ENCODE data around the gene TMEM121.

TMEM121 gene

GRCh38 chr14:105525861-105526775, at the start of gene TMEM121:
Gene TMEM121 (plus strand): TSS chr14:105526583. CDS start chr14:105528835, 2,252 bp downstream.
- peak; percentile 11 for DNase-seq

- DNase-seq = no peak
Observed at GRCh38 chr14:105476831-105477659, 49.3 kb upstream of the TMEM121 start.

DNA sequence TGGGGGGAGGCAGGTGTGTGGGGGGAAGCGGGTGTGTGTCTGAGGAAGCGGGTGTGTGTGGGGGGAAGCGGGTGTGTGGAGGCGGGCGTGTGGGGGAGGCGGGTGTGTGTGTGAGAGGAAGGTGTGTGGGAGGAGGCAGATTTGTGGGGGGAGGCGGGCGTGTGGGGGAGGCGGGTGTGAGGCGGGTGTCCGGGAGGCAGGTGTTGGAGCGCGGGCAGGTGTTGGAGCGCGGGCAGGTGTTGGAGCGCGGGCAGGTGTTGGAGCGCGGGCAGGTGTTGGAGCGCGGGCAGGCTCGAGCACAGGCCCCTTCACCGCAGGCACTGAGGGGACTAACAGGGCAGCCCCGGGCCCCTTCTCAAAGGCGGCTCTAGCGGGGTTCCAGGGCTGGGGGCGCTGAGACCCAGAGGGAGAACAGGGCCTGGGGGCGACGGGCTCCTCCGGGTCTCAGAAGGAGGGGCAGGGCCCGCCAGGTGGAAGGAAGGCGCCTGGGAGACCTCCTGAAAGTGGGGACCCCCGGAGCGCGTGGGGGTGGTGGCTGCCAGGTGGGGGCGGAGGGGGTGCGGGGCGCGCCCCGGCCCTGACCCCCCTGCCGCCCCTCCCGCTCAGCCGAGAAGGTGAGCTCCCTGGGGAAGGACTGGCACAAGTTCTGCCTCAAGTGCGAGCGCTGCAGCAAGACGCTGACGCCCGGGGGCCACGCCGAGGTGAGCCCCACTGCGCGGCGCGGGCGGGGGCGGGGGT, 48.6 kb upstream of the TMEM121 start:
- DNase-seq = no peak

DNA sequence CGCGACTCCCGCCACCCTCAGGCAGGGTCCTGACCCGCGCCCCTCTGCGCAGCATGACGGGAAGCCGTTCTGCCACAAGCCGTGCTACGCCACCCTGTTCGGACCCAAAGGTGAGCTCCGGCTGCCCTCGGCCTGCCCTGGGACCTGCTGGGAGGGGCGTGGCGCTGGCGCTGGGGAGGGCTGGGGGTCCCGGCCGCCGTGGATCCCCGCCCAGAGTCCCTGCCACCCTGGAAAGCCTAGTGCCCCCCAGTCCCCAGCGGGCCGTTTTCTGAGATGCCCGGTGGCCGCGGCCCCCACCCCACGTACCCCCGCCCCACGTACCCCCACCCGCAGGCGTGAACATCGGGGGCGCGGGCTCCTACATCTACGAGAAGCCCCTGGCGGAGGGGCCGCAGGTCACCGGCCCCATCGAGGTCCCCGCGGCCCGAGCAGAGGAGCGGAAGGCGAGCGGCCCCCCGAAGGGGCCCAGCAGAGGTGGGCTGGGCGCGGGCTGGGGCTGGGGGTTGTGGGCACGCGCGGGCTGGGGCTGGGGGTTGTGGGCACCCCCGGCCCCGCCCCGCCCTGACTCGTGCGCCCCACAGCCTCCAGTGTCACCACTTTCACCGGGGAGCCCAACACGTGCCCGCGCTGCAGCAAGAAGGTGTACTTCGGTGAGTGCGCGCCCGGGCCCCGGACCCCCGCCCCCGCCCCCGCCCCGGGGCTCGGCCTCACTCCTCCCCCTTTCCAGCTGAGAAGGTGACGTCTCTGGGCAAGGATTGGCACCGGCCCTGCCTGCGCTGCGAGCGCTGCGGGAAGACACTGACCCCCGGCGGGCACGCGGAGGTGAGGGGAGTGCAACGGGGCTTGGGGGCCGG, 47.8 kb upstream of the TMEM121 start:
- DNase-seq = no peak

GRCh38 chr14:105479431-105480158, 46.8 kb upstream of the TMEM121 start:
- DNase-seq = no peak

GRCh38 chr14:105480199-105480746, 46.1 kb upstream of the TMEM121 start:
- no peak for DNase-seq

GRCh38 chr14:105480807-105481801, 45.3 kb upstream of the TMEM121 start:
- DNase-seq = peak; percentile 86

GRCh38 chr14:105481886-105482457, 44.4 kb upstream of the TMEM121 start:
- DNase-seq = peak; percentile 98

- no peak for DNase-seq
Observed at GRCh38 chr14:105482486-105483110, 43.8 kb upstream of the TMEM121 start.

- no peak for DNase-seq
Observed at GRCh38 chr14:105483300-105484068, 42.9 kb upstream of the TMEM121 start.

GRCh38 chr14:105484069-105484996, 42.0 kb upstream of the TMEM121 start:
- peak; percentile 27 for DNase-seq

- DNase-seq = no peak
Observed at GRCh38 chr14:105484997-105485393, 41.4 kb upstream of the TMEM121 start.

DNA sequence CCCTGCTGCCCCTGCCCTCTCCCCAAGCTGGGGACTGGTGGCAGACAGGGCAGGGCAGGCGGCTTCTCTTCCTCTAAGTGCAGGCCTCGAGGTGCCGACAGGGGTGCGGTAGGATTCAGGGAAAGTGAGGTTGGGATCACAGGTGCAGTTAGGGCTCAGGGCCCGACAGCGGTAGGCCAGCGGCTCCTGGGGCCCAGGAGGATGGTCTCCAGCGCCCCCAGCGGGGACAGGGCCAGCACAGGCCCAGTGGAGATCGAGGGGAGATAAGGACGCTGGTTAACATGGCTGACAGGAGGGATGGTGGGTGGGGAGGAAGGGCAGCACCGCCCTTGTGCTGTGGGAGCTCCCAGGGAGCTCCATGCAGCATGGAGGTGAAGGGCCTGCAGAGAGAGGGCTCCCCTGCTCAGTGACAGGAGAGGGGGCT, 40.6 kb upstream of the TMEM121 start:
- DNase-seq = peak; percentile 41

DNA sequence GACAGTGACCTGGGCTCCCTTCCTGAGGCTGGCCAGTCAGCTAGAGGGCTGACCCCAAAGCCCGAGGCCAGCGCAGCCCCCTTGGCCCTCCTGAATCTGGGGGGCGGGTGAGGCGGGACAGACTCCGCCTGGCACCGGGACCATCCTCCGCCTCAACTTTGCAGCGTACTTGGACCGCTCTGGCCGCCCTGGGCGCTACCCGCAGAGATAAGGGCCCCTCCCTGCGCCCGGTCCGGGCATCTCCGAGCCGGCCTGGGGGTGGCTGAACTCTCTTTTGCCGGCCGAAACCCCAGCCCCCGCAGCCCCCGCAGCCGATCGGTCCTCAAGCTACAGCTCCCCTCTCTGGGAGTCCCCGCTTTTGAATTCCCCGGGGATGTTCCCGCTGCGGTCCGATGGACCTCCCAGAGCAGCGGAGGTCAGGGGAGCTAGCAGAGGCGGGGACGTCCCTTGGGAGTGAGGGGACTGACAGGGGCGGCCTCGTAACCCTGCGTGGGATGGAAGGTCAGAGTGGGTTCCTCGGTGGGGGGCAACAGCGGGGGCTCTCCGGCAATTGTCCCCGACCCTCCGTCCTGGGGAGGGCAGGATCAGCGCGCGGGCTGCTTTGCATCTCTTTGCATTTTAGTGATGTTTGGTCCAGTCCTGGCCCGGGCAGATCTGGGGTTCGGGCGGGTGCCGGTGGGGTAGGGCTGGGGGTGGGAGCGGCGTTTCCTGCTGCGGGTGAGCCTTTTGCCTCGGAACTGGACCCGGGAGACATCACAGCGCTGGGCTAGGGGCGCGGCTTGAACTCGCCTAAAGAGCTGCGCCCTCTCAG, 40.0 kb upstream of the TMEM121 start, which contains the start of gene CRIP1:
CRIP1 (plus strand) TSS at position 724 of the 811 bp plus-strand sequence. CDS start 374 bp downstream, outside the sequence.
- DNase-seq = no peak

- DNase-seq = peak; percentile 5
Observed at GRCh38 chr14:105486974-105487448, 39.4 kb upstream of the TMEM121 start.
